HepG2 (cell line): ENCODE data around the gene ZFX. TPM values are rescaled to one million over a fixed set of nuclear protein-coding genes. Genes with fewer than 3 reads are reported as not detected.

ENCODE experiments used
- ATAC-seq: fragments of 200-7000 bp; cut with Tn5 transposase; 3 replicates; pipeline ENCODE4 v1.9.1; 2020; ENCODE audit warnings: mild to moderate bottlenecking, moderate library complexity
- BruUV-seq: library from RNA; stranded (reverse); fragments of 400-500 nt; replicated peaks from 2 replicates; lab custom pipeline; 2021; lab: Mats Ljungman, UMichigan
- CTCF ChIA-PET: fragments of 300-600 bp; formaldehyde crosslinking; extraction: SDS; loops from one replicate; lab custom pipeline; 2021; ENCODE audit warnings: low total read pairs, inconsistent platforms, low intra/inter-chr PET ratio; lab: Yijun Ruan, JAX
- POLR2A ChIA-PET: fragments of 350-600 bp; sonication (Branson Sonifier 250); formaldehyde crosslinking; loops from one replicate; lab custom pipeline; 2020; ENCODE audit warnings: antibody characterized with exemption, inconsistent platforms; lab: Yijun Ruan, JAX
- DNase-seq: peaks from one replicate; pipeline ENCODE4 v3.0.0-alpha.2; 2015; ENCODE audit warnings: low spot score
- FAIRE-seq: peaks from 3 replicates; lab custom pipeline; 2011; peaks lifted over from hg19 to GRCh38; lab: Jason Lieb, UNC
- H2AFZ ChIP-seq: one replicate; pipeline ENCODE4 v1.6.1; 2011; ENCODE audit warnings: low read length, inconsistent platforms
- H3K27ac ChIP-seq: fragments of 300-600 bp; 3 replicates; pipeline ENCODE4 v1.8.0; 2011; ENCODE audit warnings: mixed run types, mild to moderate bottlenecking, mixed read lengths, low read length, inconsistent platforms; ENCODE audit not compliant: insufficient read depth; ENCODE audit errors: extremely low read length
- H3K27me3 ChIP-seq, 2 experiments: fragments of 200-600 bp in 1 of 2; 2 replicates in 1 of 2; 3 replicates in 1 of 2; pipeline versions ENCODE4 v1.6.0 to v1.8.0; 2011; ENCODE audit warnings: low read length in 2 of 2, mild to moderate bottlenecking in 2 of 2, moderate library complexity in 2 of 2, inconsistent platforms in 1 of 2; ENCODE audit not compliant: insufficient read depth in 2 of 2, control insufficient read depth in 1 of 2
- H3K36me3 ChIP-seq, 2 experiments: fragments of 200-600 bp in 1 of 2; replicated peaks in 1 of 2; 2 replicates in 1 of 2; 3 replicates in 1 of 2; pipeline versions ENCODE4 v1.5.1 to v1.8.0; 2011; ENCODE audit warnings: low read length in 2 of 2, inconsistent platforms in 1 of 2; ENCODE audit not compliant: insufficient read depth in 2 of 2, control insufficient read depth in 1 of 2
- H3K4me1 ChIP-seq: 2 replicates; pipeline ENCODE4 v1.5.1; 2012; ENCODE audit warnings: low read length, inconsistent platforms; ENCODE audit not compliant: insufficient read depth
- H3K4me2 ChIP-seq: 2 replicates; pipeline ENCODE4 v1.6.0; 2011; ENCODE audit warnings: low read depth, low read length, inconsistent platforms
- H3K4me3 ChIP-seq, 3 experiments: fragments of 200-600 bp in 1 of 3; sonication (generic), shearing (Covaris generic) in 1 of 3; replicated peaks in 1 of 3; 2 replicates each; pipeline ENCODE4 v1.5.1; 2011 to 2016; ENCODE audit warnings: low read length in 3 of 3, inconsistent platforms in 2 of 3, low read depth in 2 of 3, mild to moderate bottlenecking in 2 of 3, control low read depth in 1 of 3, mixed read lengths in 1 of 3; ENCODE audit not compliant: insufficient read depth in 1 of 3
- H3K79me2 ChIP-seq: one replicate; pipeline ENCODE4 v1.6.1; 2011; ENCODE audit warnings: low read length, inconsistent platforms; ENCODE audit not compliant: insufficient read depth
- H3K9ac ChIP-seq: 2 replicates; pipeline ENCODE4 v1.6.0; 2011; ENCODE audit warnings: mild to moderate bottlenecking, low read depth, low read length, inconsistent platforms; ENCODE audit not compliant: insufficient read depth
- H3K9me3 ChIP-seq: 2 replicates; pipeline ENCODE4 v1.5.1; 2012; ENCODE audit warnings: mild to moderate bottlenecking, low read length
- H4K20me1 ChIP-seq: 2 replicates; pipeline ENCODE4 v1.6.0; 2011; ENCODE audit warnings: inconsistent platforms, mild to moderate bottlenecking, low read length, moderate library complexity; ENCODE audit not compliant: insufficient read depth
- DNMT1 ChIP-seq: sonication (generic); formaldehyde crosslinking; IDR thresholded peaks from 2 replicates; pipeline ENCODE4 v1.5.1; 2020; ENCODE audit warnings: mild to moderate bottlenecking, missing genetic modification reagents
- THAP7 ChIP-seq: sonication (generic); formaldehyde crosslinking; IDR thresholded peaks from 2 replicates; pipeline ENCODE4 v1.8.1; 2023; ENCODE audit warnings: mild to moderate bottlenecking, missing genetic modification reagents
- ZNF143 ChIP-seq: sonication (generic); formaldehyde crosslinking; IDR thresholded peaks from 2 replicates; pipeline ENCODE4 v1.4.0; 2020; ENCODE audit warnings: missing genetic modification reagents
- ZNF646 ChIP-seq: sonication (generic); formaldehyde crosslinking; IDR thresholded peaks from 2 replicates; pipeline ENCODE4 v1.9.0; 2021; ENCODE audit warnings: mild to moderate bottlenecking, missing genetic modification reagents
- in situ Hi-C: cut with HindIII; loops from 2 replicates; pipeline ENCODE4 v1.10.0; 2017; ENCODE audit warnings: low pct_unique_long_range_greater_than_20kb; ENCODE audit not compliant: extremely low pct_ligation_motif_present
- intact Hi-C: fragments of 100-400 bp; cut with micrococcal nuclease; formaldehyde crosslinking; loops from one replicate; pipeline ENCODE4 v1.10.0; 2022; ENCODE audit not compliant: unreplicated experiment
- polyA plus RNA-seq, 8 experiments: library from polyadenylated mRNA; depleted of rRNA in 3 of 8; stranded (reverse) in 7 of 8; unstranded in 1 of 8; fragments of >200 nt; fragmentation: Illumina TruSeq in 4 of 8; extraction: Trizol in 4 of 8; gene quantifications; 2 replicates each; pipeline versions ENCODE4 v1.2.1 to v1.2.3, GENCODE V29; 2011 to 2016; ENCODE audit warnings: low read depth in 4 of 8, missing spikeins in 1 of 8, mixed read lengths in 1 of 8; ENCODE audit not compliant: insufficient read depth in 1 of 8
- total RNA-seq, 5 experiments: library from RNA; depleted of rRNA; stranded (reverse); fragments of >200 nt; fragmentation: Illumina TruSeq; extraction: Trizol; gene quantifications; 2 replicates each; pipeline ENCODE4 v1.2.3, GENCODE V29; 2016; ENCODE audit warnings: low read depth in 1 of 5

Gene ZFX
- total and polyA plus RNA-seq, 2 of the 13 experiments (the other 11 are each of a cell fraction or from before 2014, with no cell fraction given), result 13.8 to 37.3 TPM

GRCh38 chrX:24147165-24147564, 2.4 kb upstream of the ZFX start:
- POLR2A ChIA-PET, result no interaction called here
- H3K4me3 ChIP-seq, result no peak overlapping the region
- H3K36me3 ChIP-seq, result no peaks in the 10 kb centered on the region
- no peaks in the 10 kb centered on the region for H3K9me3 ChIP-seq
- DNase-seq (no peak), FAIRE-seq (no peak), ATAC-seq (no peak)
- no peaks in the 10 kb centered on the region for H3K27me3 ChIP-seq
- BruUV-seq, result no TSS peak
- peak overlapping the region; percentile 95 for H3K27ac ChIP-seq
- CTCF ChIA-PET, result no interaction called here
- in situ Hi-C loops (no loop called here), intact Hi-C loops (no loop called here)
- H3K79me2 ChIP-seq, result peaks cover 16% of the 10 kb centered on the region
- H4K20me1 ChIP-seq, result no peaks in the 10 kb centered on the region
- peaks cover 59% of the 10 kb centered on the region for H3K4me1 ChIP-seq
- H3K4me2 ChIP-seq, result no peak overlapping the region
- no peak for TF ChIP-seq THAP7 (CRISPR knock-in tag)
- TF ChIP-seq DNMT1 (CRISPR knock-in tag), result no peak
- TF ChIP-seq ZNF143 (CRISPR knock-in tag), result no peak
- no peak for TF ChIP-seq ZNF646
- peak overlapping the region; percentile 9 for H2AFZ ChIP-seq
- no peak overlapping the region for H3K9ac ChIP-seq
